Activated CD8-positive, alpha-beta memory T cell treated with anti-CD3 and anti-CD28 coated beads for 24 hours (primary cell): ENCODE measurements around the gene DENND4B.

Experiments used
- DNase-seq: peaks from one replicate; pipeline ENCODE4 v3.0.0-alpha.2; 2020

The DENND4B gene

DNA sequence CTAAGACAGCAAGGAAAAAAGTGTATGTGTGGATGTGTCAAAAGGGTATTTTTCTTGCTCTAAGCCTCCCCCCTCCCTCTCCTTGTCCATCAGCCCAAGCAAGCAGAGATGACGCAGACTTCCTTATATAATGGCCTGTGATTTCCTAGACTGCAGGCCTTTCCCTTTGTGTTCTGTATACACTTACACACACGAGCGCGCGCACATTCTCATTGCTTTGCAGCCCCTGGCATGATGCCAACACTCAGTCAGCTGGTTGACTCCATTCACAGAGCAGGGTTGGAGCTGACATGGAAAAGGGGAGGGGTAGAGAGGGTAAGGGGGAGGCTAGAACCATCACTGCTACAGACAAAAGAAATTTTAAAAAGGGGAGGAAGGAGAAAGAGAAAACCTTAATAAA lies 65.6 kb downstream of the DENND4B start:
- peak; percentile 61 for DNase-seq

DNA sequence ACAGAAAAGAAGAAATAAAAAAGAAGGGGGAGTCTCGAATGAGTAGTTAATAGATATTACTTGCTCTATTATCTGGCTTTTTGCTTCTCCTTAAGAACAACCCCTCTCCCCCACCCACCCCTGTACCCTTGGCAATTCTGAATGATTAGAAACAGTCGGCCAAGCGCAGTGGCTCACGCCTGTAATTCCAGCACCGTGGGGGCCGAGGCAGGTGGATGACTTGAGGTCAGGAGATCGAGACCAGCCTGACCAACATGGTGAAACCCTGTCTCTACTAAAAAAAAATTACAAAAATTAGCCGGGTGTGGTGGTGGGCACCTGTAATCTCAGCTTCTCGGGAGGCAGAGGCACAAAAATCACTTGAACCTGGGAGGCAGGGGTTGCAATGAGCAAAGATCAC lies 66.5 kb downstream of the DENND4B start:
- peak; percentile 21 for DNase-seq
